KG1 (cell line): ENCODE results near the gene SAP30BP.
"Not testable (repeated sequence)": the region's sequence is repeated elsewhere in the genome, so short reads cannot be mapped to it uniquely, and the experiment has no call there.

Experiments
- DNase-seq: peaks from one replicate; lab custom pipeline; 2025; lab: John Stamatoyannopoulos, UW

SAP30BP gene

DNA sequence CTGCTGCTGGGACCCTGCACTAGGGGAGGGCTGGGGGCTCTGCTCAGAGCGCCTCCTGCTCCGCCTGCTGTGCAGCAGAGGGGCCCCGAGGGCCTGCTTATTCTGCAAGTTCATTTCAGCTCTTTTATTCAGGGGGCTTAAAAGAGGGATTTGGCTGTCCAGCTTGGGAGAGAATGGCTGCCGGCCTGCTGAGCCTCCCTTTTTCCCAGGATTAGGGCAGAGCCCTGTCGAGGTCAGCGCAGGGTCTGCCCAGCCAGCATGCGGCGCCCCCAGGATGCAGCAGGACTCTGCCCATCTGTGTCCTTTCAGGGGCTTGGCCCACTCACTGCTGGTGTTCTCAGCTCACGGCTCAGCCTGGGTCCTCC lies 32.8 kb upstream of the SAP30BP start:
- no peak for DNase-seq

DNA sequence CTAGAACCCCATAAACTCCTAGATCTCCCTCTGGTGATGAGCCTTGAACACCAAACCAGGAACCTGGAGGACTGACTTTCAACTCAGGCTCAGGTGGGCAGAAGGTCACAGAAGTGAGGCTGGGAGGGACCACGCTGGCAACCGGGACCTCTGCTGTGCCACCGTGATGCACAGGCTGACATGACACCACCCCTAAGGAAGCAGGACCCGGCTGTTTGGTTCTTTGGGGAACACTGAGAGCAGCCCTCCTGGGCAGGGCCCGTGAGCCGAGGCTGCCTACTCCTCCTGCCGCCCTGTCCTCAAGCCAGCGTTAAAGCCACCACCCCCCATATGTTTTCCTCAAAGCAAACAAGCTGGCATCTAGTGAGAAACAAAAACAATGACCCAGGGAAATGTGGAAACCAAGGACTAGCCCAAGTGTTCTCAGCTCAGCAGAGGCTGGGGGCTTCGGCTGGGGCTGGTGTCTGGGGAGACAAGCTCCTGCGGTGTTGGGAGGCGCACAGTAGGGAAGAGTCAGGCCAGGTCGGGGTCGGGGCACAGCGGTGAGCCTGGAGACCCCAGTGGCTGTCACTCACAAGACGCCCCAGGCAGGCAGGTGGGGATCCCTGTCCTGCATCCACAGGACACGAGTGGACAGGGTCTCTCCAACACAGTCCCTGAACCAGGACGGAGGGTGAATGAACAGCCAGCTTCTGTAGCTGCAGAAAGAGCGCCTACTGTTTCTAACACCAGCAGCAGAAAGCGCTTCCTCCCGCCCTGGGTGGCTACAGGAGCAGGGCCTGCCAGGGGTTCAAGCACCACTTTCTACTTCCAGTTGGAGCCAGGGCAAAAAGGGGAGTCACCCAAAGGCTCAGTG lies 32.2 kb upstream of the SAP30BP start:
- DNase-seq, result no peak

DNA sequence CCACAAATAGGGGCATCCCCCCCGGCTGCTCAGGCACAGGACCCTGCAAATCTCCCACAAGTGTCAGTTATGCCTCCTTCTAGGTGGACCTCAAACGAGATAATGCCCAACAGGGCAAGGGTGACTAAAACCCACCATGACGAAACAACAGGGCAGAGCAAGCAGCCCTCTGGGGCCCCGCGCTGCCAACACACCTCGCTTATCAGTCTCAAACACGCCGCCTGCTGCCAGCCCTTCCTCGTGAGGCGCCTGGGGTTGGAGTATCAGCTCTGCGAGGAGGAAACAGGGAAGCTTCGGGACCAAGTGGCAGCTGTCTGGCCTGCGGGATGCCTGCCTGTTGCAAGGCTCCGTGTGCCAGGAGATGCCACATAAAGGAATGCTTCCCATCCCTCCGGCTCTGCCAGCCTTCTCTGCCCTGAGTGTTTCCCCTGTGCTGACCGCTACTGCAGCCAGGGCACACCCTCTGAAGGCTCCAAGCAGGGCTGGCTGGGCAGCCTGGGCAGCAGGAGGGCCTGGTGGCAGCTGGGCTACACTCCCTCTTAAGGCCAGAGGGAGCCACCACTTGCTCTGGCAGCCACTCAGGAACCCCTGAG lies 31.4 kb upstream of the SAP30BP start:
- no peak for DNase-seq

DNA sequence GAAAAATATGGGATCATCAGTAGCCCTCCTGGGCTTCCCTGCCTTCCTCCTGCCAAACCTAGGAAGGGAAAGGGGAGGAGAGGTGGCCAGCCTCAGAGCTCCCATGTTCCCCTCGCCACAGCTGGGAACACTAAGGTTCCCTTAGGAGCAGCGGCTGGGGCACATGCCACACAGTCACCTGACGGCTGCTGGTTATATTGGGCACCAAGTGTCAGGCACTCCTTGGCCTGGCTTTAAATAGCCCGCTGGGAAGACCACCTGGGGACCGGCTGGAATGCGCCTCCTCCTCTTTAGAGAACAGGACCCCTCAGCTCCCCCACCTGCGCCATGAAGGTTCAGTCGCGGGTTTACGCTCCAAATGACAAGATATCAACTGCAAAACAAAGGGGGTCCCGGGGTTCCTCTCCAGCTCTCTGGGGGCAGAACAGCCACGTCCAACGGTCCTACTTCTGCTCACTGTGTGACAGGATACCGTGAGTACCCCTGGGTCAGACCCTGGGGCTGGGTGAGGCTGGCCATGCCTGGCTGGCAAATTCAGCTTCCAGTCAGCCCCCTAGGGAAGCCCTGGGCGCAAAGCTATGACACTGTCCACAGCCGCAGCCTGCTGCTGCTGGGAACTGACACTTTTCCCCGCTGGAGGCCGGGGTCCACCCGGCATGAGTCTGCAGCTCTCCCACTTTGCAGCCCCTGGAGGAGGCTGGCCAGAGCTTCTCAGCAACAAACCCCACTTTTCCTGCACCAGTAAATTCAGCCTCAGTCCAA lies 30.6 kb upstream of the SAP30BP start:
- no peak for DNase-seq

DNA sequence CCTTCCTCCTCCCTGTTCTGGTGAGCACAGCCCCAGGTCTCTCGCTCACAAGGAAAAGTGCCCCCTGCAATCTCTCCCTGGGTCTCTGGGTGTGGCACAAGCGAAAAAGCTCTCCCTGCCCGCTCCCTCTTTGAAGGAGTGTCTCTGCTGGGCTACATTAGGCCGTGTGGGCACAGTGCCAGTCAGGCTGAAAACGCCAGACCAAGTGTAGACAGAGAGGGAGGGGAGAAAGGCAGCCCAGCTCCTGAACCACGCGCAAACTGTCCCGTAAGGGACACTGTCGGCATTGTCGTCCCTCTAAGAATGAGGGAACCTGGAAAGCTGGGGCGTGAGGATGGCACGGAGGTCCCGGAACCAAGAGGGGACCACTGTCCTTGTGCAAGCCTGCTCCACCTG lies 30.0 kb upstream of the SAP30BP start:
- DNase-seq, result no peak

DNA sequence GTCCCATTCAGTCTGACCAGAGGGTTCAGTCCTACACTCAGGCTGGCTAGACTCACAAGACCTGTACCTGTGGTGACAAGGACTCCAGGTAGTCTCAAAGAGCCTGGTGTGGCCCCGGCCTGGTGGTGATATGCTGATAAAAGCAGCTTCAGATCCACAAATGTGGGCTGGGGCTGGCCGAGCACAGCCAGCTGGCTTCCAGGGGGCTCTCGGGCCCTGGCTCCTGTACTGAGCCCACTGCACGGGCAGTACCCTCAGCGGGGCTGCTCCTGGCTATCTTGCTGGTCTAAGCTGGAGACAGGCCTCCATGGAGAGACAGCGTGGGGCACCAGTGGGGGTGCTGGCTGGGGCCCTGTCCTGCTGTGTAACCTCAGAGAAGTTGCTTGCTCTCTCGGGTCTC lies 29.6 kb upstream of the SAP30BP start:
- DNase-seq, result no peak

DNA sequence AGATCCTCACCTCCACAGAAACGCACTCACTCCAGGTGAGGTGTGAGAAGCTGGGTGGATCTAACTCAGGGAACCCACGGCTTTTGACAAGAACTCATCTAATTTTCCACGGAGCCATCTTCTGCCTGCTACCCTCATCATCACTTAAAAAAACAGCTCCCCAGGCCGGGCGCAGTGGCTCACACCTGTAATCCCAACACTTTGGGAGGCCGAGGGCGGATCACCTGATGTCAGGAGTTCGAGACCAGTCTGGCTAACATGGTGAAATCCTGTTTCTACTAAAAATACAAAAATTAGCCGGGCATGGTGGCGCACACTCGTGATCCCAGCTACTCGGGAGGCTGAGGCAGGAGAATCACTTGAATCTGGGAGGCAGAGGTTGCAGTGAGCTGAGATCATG lies 29.1 kb upstream of the SAP30BP start:
- DNase-seq, result not testable (repeated sequence)

DNA sequence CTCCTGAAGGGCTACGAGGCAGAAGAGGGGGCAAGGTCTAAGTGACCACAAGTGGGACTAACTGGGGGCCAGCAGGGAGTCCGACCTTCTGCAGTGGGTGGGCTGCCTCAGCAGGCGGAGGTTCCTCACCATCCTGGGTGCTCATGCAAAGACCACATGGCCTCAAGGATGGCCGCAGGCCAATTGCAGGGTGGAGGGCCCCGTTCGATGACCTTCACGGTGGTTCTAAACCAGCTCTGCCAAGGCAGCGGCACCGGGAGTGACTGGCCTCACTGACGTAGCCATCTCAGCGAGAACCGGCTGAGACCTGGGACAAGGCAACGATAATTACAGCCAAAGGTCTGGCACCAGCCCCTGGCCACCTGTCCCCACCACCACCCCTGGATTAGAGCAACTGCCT lies 28.2 kb upstream of the SAP30BP start:
- no peak for DNase-seq

DNA sequence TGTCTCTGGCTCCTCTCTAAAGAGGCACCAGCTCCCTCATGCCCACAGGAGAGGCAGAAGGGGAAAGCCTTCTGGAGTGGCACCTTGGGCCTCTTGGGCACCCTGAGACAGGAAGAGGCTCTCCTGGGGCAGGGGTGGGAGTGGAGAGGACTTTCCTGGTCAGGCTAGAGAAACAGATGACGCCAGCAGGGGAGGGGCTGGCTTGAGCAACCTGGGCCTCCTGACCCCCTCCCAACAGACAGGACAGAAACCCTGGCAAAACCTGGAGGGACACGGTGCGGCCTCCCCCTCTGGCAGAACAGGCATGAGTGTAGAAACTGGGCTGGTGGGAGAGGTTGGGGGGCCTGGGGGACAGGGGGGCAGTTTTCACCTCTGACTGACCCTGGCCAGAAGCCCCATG lies 27.8 kb upstream of the SAP30BP start:
- DNase-seq, result no peak

DNA sequence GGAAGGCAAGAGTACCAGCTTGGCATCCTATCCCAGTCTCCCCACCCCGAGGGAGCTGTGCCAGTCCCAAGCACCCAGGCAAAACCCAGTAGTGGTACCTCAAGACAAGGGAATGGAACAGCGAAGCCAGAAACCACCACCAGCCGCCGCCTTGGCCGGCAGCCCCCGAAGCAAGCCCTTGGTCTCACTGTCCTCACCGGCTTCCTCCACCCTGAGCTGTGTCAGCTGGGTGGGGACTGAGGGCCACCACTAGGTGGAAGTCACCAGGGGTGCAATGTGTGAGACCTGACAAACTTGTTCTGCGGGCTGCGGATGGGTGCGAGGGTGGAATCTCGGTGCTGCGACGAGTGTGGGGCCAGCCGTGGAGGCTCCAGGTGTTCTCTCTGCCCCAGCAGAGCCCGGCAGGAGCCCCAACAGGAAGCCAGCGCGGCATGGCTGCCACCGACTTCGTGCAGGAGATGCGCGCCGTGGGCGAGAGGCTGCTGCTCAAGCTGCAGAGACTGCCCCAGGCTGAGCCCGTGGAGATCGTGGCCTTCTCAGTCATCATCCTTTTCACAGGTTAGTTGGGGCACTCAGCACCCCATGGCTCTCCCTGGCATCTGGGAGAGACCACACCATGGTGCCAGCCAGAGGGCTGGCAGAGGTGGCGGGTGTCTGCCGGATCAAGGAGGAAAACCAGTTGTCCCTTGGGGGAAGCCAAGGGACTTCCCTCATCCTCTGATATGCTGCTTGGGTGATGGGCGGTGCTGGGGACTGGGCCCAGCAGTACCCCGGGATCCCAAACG lies 27.2 kb upstream of the SAP30BP start:
- no peak for DNase-seq

DNA sequence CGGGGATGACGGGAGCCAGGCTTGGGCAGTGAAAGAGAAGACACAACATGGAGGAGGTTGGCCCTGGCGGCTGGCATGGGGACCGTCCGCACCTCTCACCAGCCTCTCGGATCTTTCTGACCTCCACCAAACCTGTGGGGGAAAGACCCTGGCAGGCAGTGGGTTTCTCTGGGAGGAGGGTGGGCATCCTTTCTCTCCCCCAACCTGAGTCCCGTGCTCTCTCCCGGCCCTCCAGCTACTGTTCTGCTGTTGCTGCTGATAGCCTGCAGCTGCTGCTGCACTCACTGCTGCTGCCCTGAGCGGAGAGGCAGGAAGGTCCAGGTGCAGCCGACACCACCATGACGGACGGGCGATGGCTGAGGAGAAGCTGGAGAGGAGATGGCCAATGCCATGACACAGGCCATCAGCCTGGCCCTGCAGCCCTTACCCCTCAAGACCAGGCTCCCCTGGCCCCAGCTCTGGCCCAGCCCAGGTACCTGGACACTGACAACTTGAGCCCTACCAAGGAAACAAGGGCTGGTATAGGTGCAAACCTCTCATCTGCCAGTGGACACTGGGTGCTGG lies 26.5 kb upstream of the SAP30BP start:
- no peak for DNase-seq

DNA sequence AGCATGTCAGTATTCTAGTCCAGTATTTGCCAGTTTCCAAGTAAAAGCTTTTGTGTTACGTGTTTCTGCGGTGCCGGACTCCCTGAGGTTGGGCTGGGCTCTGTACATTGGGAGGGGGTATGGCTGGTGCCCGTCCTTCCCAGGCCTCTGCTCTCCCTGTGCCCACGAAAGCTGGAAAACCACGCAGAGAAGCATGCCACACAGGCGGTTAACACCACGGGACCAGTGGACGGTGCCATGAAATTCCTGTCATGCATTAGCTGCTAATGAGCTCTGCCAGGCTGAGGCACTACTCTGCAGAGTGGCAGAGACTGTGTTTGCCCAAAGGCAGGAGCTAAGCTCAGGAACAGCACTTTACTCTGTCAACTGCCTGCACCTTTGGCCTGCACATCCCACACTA lies 25.8 kb upstream of the SAP30BP start:
- no peak for DNase-seq

DNA sequence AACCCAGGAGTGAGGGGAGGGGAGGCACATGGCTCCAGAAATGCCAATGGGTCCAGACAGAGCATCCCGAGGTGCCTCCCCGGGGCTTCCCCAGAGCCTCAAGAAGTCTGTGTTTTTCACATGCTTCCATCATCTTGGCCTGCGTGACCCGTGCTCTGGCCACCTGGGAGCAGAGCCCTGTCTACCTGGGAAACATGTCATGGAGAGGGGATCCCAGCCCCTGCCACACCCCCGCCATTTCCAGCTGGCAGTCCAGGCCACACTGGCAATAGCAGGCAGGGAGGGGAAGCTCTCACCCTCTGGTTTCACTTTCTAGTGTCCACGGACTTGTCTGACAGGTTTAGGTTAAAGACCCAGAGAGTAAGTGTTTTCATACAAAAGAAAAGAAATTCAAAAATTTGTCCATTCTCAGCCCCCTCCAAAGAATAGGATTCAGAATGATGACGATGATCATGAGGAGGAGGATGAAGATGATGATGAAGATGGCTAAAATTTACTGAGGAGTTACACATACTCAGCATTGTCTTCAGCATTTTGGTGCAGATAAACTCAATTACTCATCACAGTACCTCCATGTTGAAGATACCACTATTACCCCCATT lies 24.9 kb upstream of the SAP30BP start:
- DNase-seq, result no peak

DNA sequence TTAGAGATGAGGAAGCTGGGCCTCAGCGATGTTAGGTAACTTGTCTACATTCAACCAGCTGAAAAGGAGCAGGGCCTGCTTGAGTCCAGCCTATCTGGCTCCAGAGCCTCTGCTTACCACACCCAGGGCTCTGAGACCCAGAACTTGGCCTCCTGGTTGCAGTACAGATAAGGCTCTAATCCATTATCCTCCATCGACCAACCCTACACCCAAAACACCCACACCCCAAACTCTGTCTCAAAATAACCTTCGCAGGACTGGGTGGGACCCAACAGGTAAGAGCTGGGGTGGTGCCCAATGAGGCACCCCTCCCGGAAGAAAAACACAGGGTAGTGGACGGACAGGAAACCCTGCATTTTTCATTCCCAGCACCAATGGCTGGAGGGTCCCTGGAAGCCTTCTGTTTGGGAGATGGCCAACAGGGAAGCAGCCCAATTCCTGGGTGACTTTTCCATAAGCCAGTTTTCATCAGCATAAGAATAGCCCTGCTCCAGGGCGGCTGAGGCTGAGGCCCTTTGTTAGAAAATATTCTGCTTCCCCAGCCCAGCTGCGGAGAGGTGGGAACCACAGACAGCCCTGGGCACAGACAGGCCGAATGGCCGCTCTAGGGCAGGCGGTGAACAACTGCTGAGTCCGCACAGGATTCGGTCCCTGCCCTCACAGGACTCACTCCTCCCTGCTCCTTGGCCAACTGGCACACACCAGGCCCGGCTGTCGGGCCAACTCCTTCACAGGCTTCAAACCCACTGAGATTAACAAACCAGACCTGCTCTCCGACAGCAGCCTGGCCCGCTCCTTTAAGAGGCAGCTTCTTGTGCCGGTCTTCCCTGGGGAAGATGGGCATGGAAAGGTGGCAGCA lies 24.1 kb upstream of the SAP30BP start:
- no peak for DNase-seq

DNA sequence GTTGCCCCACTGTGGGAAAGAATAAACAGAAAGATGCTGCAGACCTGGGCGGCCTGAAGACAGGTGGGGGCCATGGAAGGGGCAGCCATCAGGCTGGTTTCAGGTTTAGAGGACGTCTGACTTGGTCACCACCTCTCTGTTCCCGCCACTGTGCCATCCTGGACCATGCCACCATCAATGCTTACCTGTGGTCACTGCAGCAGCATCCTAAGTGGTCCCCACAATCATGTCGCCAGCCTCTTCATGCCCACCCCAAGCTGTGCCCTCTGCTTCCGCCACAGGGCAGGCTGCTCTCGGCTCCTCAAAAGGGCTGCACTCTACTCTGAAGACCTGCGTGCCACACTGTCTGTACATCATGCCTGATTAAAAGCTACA lies 23.5 kb upstream of the SAP30BP start:
- no peak for DNase-seq

DNA sequence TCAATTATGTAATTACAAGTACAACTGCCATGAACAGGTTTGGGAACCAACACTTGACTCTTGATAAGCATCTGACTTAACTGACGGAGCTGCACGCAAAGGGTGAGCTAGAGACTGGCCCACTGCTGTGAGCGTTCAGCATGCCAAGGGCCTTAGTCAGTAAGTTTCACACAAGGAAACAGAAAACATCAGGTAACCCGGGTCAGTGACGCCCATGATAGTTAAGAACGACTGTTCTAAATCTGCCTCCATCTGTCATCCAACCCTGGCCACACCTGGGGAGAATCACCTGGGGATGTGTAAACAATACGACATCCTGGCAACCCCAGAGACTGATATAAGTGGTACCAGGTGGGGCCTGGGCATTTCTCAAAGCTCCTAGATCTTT lies 21.6 kb upstream of the SAP30BP start:
- DNase-seq, result no peak

DNA sequence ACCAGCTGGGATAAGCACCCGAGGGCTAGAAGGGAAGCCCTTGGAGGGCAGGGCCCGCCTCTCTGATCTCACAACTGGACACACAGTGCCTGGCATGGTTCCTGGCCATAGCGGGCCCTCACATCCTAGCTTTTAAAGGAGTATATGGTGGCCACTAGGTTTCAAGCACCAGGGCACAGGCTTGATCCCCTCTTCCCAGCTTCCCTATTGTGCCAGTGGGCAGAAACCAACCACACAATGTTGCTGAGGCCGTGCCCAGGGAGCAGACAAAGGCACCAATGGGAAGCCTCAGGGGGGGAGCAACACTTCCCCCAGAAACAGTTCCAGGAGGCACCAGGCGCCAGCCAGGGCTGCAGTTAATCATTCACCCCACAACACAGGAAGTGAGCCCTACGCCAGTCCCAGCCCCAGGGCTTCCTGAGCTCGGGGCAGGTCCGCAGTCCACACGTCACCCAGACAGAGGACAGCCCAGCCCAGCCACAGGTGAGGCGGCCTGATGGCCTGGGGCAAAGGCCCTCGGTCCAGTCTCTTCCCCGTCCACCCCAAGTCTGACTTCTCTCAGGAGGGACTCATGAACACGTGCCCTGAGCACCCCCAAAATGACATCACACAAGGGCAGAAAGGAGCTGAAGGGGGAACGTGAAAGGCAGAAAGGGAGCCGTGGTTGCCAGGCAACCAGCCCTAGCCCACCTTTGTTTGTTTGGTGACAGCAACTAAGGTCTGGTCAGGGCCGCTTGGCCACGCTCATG lies 21.1 kb upstream of the SAP30BP start:
- peak; percentile 31 for DNase-seq

DNA sequence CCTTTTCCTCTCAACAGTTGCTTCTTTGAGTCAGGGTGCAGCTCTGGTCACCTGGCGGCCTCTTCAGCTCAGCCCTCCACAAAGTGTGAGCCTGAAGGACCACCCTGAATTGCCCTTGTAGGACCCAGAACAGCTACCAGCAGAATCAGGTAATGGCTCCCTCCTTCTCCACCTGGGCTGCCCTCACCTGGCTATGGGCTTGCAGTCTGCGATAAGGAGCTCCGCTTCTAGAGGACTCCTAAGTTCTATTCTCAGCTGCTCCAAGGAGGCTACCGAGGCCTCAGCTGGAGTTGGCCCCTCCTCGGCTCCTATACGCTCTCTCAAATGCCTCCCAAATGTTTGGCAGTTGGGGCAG lies 20.5 kb upstream of the SAP30BP start:
- DNase-seq, result no peak

DNA sequence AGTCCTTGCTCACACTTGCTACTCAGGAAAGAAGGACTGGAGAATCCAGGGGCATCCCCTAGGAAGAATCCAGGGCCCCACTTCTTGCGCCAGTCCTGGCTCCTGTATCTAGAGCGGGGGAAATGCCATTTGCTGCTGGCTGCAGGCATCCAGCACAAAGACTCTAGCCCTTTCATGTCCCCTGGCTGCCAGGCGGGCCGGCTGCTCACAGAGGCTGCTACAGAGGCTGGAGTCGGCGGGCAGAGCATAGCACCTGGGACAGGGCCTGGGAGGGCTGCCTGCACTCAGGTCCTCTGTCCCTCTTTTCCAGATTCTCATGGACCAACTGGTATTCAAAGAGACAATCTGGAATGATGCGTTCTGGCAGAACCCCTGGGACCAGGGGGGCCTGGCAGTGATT lies 20.1 kb upstream of the SAP30BP start:
- DNase-seq, result no peak

DNA sequence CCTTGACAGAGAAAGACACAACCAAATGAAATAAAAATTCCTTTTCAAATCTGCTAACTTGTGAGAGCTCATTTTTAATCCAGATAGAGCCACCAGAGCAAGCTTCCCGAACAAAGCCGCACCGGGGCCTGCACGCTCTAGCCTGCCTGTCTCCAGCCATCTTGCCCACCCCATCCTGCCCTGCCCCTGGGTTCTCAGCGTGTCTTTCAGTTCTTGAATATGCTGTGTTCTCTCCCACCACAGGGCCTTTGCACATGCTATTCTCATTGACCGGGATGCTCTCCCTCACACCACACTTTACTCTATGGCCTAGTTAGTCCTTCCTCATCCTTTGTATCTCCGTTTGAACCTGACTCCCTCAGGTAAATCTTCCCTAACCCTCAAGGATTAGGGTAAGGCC lies 19.2 kb upstream of the SAP30BP start:
- DNase-seq, result no peak
